OCI-LY3 (cell line): Measurements from ENCODE around the gene LRP3.

Experiments used
- EZH2phosphoT487 ChIP-seq: fragments of 200-600 bp; shearing (Covaris generic); IDR thresholded peaks from 2 replicates; pipeline ENCODE4 v1.6.1; 2018; ENCODE audit warnings: antibody characterized with exemption, mixed run types, low read depth
- TF ChIP-seq, protein P1 (sequence below): fragments of 200-600, 300-600 bp; sonication (generic); IDR thresholded peaks from 2 replicates; pipeline ENCODE4 v1.5.1; 2014; ENCODE audit warnings: antibody characterized with exemption, low read length, low read depth

DNA sequence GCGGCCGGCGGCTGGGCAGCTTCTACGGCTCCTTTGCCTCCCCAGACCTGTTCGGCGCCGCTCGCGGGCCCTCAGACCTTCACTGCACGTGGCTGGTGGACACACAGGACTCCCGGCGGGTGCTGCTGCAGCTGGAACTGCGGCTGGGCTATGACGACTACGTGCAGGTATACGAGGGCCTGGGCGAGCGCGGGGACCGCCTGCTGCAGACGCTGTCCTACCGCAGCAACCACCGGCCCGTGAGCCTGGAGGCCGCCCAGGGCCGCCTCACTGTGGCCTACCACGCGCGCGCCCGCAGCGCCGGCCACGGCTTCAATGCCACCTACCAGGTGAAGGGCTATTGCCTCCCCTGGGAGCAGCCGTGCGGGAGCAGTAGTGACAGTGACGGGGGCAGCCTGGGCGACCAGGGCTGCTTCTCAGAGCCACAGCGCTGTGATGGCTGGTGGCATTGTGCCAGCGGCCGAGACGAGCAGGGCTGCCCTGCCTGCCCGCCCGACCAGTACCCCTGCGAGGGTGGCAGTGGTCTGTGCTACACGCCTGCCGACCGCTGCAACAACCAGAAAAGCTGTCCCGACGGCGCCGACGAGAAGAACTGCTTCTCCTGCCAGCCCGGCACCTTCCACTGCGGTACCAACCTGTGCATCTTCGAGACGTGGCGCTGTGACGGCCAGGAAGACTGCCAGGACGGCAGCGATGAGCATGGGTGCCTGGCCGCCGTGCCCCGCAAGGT, 11.6 kb downstream of the LRP3 start:
- TF ChIP-seq, protein P1, sequence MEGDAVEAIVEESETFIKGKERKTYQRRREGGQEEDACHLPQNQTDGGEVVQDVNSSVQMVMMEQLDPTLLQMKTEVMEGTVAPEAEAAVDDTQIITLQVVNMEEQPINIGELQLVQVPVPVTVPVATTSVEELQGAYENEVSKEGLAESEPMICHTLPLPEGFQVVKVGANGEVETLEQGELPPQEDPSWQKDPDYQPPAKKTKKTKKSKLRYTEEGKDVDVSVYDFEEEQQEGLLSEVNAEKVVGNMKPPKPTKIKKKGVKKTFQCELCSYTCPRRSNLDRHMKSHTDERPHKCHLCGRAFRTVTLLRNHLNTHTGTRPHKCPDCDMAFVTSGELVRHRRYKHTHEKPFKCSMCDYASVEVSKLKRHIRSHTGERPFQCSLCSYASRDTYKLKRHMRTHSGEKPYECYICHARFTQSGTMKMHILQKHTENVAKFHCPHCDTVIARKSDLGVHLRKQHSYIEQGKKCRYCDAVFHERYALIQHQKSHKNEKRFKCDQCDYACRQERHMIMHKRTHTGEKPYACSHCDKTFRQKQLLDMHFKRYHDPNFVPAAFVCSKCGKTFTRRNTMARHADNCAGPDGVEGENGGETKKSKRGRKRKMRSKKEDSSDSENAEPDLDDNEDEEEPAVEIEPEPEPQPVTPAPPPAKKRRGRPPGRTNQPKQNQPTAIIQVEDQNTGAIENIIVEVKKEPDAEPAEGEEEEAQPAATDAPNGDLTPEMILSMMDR, result no peak
- TF ChIP-seq EZH2phosphoT487, result no peak
